ENCODE measurements around the gene TLX2.

TLX2 gene

DNA sequence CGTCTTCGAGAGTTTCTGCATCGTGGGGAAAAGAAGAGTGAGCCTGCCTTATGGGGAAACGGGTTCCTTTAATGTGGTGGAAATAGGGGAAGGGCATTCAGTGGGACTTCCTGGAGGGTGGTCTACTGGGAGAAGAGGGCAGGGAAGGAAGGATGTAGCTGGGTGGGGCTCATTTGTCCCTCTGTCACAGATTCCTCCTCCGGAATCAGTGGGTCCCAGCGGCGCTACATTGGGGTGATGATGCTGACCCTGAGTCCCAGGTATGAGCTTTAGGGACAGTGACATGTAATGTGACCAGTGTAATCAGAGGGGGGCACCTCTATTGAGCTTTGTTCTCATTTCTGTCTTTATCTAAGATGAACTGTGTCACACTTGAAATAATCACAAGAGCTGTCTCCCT is 17.4 kb downstream of the TLX2 start:
- no peak for DNase-seq (ENCODE audit: low read depth in 2 of 2)

GRCh38 chr2:74532222-74532621 is 18.0 kb downstream of the TLX2 start:
- no peak for DNase-seq (ENCODE audit: low read depth in 2 of 2)

DNA sequence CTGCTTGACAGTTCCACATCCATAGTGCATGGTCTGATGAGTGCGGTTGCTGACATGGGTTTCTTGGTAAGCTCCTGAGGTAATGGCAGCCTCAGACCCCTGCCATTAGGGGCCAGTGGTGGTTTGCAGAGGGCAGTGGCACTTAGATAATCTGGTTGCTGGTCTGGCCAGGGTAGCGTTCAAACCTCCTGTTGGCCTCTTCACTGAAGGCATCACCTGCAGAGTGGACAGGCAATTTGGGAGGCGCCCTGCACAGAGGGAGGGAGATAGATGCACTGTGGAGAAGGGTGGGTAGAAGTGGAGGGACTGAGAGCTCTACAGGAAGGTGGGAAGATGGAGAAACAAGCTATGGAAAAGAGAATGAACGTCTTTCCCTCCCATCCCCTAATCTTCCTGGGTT is 19.2 kb downstream of the TLX2 start:
- no peak for DNase-seq (ENCODE audit: low read depth in 2 of 2)

DNA sequence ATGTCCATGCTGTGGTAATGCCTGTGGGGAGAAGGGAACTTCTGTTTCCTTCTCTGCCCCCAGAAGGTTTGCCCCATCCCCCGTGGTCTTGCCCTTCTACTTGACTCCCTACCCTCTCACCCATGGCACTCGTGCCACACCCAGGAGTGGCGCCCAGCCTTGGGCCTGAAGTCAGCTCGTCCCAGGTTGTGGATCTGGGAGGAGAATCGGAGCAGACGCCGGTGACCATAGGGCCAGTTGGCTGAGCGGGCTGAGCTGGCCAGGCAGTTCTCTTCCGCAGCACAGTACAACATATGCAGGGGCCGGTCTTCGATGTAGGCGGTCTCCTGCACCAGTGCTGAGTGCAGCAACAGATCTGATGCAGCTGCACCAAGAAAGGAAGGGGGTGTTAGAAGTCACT is 20.2 kb downstream of the TLX2 start:
- no peak for DNase-seq (ENCODE audit: low read depth in 2 of 2)

DNA sequence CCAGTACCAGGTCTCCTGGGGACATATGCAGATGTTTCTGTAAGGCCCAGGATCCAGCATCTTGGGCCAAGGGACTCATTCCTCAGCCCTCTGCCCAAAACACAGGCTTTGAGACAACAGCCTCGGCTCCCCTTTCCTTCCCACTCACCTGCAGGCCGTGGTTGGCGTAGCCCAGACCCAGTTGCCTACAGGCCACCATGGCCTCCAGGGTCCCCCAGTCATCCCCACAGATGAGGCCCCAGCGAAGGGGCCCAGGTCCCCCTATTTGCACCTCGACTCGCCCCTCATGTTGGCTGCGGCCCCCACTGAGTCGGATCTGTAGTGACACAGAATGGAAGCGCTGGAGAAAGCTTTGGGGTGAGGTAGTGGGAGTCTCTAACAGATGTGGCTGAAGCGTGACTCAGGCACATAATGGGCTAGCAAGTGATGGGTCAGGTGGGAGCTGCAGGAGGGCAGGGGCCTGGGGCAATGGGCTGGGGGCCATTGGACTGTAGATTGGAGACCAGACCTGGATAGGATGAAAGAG is 21.3 kb downstream of the TLX2 start:
- DNase-seq (ENCODE audit: low read depth in 2 of 2) = no peak

DNA sequence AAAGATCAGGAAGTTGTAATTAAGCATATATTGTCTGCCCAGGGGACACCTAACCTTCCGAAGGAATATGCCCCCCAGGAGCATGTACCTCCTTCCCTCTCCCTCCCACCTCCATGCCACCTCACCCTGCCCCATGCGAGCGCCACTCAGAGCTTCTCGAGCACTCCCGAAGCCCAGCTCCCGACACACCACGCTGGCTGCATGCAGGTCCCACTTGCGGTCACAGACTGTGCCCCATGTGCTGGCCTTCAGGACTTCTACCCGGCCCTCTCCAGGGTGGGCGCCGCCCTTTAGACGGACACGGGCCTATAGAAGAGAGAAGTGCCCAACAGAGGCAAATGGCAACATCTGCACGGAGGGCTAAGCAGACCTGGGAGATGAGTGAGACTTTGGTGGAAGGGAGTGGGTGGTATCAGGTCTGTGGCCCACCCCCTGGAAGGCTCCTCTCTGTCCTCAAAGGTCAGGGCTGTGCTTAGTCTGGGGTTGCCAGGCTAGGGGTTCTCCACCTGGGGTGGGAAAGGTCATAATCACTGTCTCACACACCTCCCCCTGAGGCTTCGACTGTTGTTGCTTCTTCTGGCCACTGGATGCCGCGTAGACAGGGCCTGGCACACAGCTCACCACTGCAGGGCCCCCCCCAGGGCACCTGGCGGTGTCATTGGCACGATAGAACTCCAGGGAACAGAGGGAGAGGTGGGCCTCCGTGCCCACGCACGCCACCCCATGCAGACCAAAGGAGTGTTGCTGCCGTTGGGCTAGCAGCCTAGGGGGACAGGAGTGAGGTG is 22.1 kb downstream of the TLX2 start:
- no peak for DNase-seq (ENCODE audit: low read depth in 2 of 2)

DNA sequence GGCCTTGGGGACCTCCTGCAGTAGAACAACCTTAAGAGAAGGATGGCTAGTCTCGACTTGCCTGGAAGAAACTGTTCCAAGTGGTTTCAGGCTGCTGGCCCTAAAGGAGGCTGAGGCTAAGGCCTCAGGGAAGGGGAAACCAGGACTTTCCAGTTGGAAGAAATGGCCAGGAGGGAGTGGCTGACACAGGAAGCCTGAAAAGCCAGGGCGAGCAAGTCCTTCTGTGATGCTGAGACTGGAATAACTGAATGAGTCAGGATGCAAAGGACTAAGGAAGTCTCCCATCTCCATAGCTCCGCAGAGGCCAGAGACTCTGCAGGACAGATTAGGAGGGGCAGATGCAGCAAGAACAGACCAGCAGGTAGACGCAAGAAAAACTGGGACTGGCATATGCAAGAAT is 22.9 kb downstream of the TLX2 start:
- no peak for DNase-seq (ENCODE audit: low read depth in 2 of 2)

DNA sequence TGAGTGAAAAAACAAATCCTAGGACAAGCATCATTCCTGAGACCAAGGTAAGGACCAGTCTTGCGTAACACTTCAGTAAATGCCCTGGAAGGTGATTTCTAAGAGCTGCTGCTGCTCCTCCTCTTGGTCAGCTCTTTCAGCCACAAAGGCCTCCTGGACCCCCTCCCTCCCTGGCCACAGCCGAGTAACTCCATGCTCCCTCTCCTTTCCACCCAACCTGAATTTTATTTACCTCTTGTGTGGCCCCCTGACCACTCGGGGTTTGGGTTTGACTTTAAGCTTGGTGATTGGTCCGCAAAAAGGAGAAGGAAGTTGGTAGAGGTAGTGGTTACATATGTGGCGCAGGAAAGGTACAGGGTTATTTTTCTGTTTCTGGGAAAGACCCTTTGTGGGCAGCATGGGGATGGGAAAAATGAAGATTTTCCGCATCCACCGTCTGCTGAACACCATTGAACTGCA is 24.7 kb downstream of the TLX2 start:
- DNase-seq (ENCODE audit: low read depth in 2 of 2) = no peak

DNA sequence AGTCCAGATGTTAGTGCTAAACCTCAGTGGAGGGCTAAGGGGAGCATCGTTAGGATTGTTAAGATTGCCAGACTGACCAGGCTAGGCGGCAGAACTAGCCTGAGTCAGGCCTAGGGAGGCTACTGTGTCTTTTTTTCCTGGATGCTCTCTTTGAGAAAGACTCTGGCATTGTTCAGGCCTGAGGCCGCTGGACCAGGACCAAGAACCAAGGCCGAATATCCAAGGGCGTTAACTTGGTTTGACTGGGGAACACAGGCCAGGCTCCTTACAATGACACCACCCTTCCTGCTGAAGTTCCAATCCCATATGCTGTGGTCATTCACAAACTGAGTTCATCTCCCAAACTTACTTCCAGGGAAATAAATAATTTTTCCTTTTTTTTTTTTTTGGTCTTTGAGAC is 26.0 kb downstream of the TLX2 start:
- no peak for DNase-seq (ENCODE audit: low read depth in 2 of 2)

- no peak for DNase-seq (ENCODE audit: low read depth in 2 of 2)
Measured at GRCh38 chr2:74542978-74543377, 28.7 kb downstream of the TLX2 start.

DNA sequence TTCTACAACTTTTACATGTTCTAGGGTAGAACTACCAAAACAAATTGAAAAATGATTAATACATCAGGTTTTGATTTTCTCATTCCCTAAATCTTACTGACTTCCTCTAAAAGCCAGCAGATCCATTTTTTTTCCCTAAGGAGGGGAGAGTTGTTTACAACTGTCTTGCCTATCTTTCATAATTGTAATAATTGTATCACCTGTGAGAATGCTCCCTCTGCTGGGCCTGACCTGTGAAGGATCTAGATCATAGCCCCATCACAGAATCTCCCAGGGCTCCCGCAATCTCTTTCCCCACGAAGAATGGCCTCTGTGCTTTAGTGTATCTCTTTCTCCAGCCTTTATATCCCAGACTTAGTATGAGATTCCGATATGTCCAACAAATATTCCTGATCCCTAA is 30.4 kb downstream of the TLX2 start:
- DNase-seq (ENCODE audit: low read depth in 2 of 2) = no peak

- no peak for DNase-seq (ENCODE audit: low read depth in 2 of 2)
Measured at GRCh38 chr2:74546004-74546403, 31.8 kb downstream of the TLX2 start.

GRCh38 chr2:74548285-74548899 is 34.1 kb downstream of the TLX2 start:
- DNase-seq (ENCODE audit: low read depth in 2 of 2) = no peak

- DNase-seq (ENCODE audit: low read depth in 2 of 2) = no peak
Measured at GRCh38 chr2:74548900-74549826, 34.9 kb downstream of the TLX2 start.

- no peak for DNase-seq (ENCODE audit: low read depth in 2 of 2)
Measured at GRCh38 chr2:74550231-74550630, 36.0 kb downstream of the TLX2 start.

- DNase-seq (ENCODE audit: low read depth in 2 of 2) = no peak
Measured at GRCh38 chr2:74551530-74551929, 37.3 kb downstream of the TLX2 start.

DNA sequence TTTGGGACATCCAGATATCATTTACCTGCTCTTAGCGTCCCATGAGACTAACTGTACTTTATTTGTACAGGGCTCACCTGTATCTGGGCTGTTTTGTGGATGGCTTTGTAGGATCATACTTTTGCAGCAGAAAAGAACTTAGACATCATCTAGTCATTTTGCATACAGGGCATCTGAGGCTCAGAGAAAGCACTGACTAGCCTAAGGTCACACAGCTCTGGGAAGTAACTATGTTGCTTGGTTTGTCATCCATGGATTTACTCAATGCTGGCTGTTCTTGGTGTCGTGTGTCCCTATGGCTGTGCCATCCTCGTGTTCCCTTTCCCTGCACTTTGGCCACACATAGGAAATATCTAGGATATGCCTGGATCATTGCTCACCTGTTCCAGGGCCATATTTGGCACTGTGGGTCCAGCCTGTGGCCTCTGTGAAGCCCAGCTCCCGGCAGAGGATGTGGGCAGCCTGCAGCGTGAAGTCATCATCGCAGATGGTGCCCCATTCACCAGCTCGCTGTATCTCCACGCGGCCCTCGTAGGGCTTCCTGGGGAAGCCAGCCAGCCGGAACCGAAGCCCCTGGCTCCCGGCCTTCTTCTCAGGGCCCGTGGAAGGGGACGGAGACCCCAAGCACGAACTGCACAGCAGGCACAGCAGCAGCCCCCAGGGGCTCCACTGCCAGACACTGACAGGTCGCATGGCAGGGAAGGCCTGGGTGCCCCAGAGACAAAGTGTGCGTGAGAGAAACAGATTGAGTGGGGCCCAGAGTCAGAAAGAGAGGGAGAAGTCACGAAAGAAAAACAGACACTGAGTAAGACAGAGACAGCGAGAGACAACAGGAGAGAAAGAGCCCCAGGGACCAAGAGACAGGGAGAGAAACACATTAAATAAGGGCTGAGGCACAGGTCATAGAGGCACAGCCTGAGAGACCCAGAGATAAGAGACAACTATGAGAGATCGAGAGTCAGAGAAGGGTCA is 38.0 kb downstream of the TLX2 start:
- no peak for DNase-seq (ENCODE audit: low read depth in 2 of 2)

DNA sequence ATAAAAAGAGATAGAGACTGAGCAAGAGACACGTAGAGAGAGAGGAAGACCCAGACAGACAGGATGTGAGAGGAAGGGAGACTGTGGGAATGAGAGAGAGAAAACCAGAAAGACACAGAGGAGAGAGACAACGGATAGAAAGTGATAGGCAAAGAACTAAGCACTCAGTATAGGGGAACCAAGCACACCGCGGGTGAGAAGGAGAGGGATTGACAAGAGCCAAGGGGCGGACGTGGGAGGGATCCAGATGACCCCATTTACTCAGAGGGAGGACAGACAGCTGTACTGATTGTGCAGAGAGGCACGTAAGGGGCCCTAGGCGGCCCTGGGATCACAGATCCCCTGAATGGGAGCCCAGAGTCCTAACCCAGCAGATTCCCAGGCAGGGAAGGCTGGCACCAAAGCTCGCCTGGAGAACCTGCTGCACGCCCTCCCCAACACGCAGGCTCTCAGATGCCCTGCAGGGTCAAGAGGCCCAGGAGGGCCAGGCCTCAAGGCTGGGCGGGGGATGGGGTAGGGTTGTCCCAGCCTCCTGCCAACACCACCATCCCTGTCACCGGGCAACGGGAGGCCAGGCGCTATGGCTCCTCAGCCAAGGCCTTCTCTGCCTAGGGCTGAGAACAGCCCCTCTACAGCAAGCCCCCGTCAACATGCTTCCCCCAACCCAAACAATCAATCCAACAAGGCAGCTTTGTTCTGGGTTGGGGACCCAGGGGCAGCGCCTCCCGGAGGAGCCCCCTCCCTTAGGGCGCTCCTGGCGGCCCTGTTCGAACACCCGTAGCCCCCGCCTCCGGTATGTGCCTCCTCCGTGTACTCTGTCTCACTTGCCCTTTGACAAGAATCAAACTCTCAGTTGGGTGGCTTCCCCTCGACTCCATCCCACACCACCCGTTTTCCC is 38.9 kb downstream of the TLX2 start:
- DNase-seq (ENCODE audit: low read depth in 2 of 2) = no peak

DNA sequence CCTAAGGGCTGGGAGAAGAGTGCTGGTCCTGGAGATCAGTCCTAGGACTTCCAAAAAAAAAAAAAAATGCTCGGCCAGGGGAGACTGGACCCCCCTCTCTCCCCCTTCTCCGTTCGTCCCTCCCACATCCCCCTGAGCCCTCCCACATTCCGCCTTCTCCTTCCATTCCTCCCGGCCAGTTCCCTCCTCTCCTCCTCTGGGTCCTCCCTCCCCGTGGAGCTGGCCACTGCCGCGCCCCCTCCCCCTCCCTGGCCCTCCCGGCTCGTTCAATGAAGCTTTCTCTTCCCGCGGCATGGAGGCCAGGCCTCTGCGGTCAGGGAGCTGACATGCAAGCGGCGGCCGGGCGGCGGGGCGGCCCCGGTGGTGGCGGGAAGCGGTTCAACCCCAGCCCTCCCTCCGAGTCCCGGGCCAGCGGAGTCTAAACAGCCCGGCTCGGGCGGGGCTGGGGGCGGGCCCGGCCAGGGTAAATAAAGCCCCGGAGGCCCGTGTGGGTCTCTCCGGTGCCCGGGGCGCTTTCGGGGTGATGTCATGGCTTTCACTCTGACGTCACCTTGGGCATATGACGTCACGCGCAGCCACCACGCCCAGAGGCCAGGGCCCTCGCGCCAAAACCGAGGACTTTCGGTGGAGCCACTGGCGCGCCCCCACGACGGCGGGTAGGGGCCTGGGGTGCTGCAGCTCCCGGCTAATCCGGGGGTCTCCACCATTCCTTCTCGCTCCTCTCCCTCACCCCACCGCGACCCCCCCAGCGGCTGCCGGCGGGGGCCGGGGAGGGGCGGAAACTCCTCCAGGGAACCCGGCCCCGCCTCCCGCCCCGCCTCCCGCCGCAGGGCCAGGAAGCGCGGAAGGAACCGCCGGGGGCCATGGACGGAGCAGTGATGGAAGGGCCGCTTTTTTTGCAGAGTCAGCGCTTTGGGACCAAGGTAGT is 39.9 kb downstream of the TLX2 start, which contains the start of the genes DOK1 and LOXL3:
Gene DOK1, plus strand, starts transcription at position 829 of the 928 bp plus-strand sequence. Its CDS starts 35 bp downstream, at position 864.
Gene LOXL3, minus strand, starts transcription at position 51 of the 928 bp plus-strand sequence. CDS start 1,308 bp downstream, outside the sequence.
- DNase-seq (ENCODE audit: low read depth in 2 of 2) = peak; percentile 58 to 82

Measured in stimulated activated CD4-positive, alpha-beta T cell treated with anti-CD3 and anti-CD28 coated beads, Interleukin-1b, Interleukin-23, amount 100 ng/mL, for 1 hour (primary cell).